GM12873 (cell line): Measurements from ENCODE around the gene RIPPLY3.

Experiments
- CTCF ChIP-seq: IDR thresholded peaks from 2 replicates; pipeline ENCODE4 v1.5.1; 2012; ENCODE audit warnings: low read depth, mild to moderate bottlenecking, moderate library complexity, low read length, control low read depth; ENCODE audit not compliant: insufficient read depth; ENCODE audit errors: missing control alignments

Gene RIPPLY3

GRCh38 chr21:36985751-36986594 lies 20.5 kb upstream of the RIPPLY3 start:
- no peak for TF ChIP-seq CTCF

GRCh38 chr21:36987845-36988244 lies 18.7 kb upstream of the RIPPLY3 start:
- TF ChIP-seq CTCF, result no peak

- no peak for TF ChIP-seq CTCF
Observed at GRCh38 chr21:36988536-36988935, 18.0 kb upstream of the RIPPLY3 start.

- TF ChIP-seq CTCF, result peak; percentile 81
Observed at GRCh38 chr21:36989699-36990507, 16.6 kb upstream of the RIPPLY3 start.

- TF ChIP-seq CTCF, result no peak
Observed at GRCh38 chr21:36990508-36991205, 15.8 kb upstream of the RIPPLY3 start.

GRCh38 chr21:36992671-36993070 lies 13.8 kb upstream of the RIPPLY3 start:
- TF ChIP-seq CTCF, result no peak
